Heart right ventricle (tissue), 16 donors: Measurements from ENCODE around the gene CLHC1. TPM values are rescaled to one million over a fixed set of nuclear protein-coding genes. Genes with fewer than 3 reads are reported as not detected.

Experiments used
- ATAC-seq, 8 donors: fragments of 200-7000 bp; cut with Tn5 transposase; one replicate each; pipeline ENCODE4 v1.9.1; 2020; ENCODE audit warnings: mild to moderate bottlenecking in 8 of 8, moderate library complexity in 8 of 8, moderate number of reproducible peaks in 1 of 8
- DNase-seq, 2 donors: peaks; one replicate each; pipeline ENCODE4 v3.0.0-alpha.2; 2020
- H3K27ac ChIP-seq, 10 donors: fragments of 200-600 bp; sonication (generic) in 2 of 10; one replicate each; pipeline versions ENCODE4 v1.5.0 to v1.8.0; 2020 to 2022; ENCODE audit warnings: mild to moderate bottlenecking in 3 of 10
- H3K27me3 ChIP-seq, 7 donors: fragments of 200-600 bp; one replicate each; pipeline ENCODE4 v1.8.0; 2021 to 2022; ENCODE audit warnings: mild to moderate bottlenecking in 2 of 7
- H3K36me3 ChIP-seq, 9 donors: fragments of 200-600 bp; sonication (generic) in 1 of 9; one replicate each; pipeline versions ENCODE4 v1.5.0 to v1.8.0; 2020 to 2022; ENCODE audit warnings: mild to moderate bottlenecking in 2 of 9
- H3K4me1 ChIP-seq, 9 donors: fragments of 200-600 bp; sonication (generic) in 1 of 9; one replicate each; pipeline versions ENCODE4 v1.5.0 to v1.8.0; 2020 to 2022; ENCODE audit warnings: mild to moderate bottlenecking in 4 of 9
- H3K4me3 ChIP-seq, 10 donors: fragments of 200-600 bp; sonication (generic) in 2 of 10; one replicate each; pipeline versions ENCODE4 v1.5.0 to v1.8.0; 2020 to 2022; ENCODE audit warnings: mild to moderate bottlenecking in 7 of 10, moderate library complexity in 2 of 10
- H3K9me3 ChIP-seq, 11 donors: fragments of 200-600 bp in 10 of 11; sonication (generic) in 2 of 11; one replicate each; pipeline versions ENCODE4 v1.5.0 to v1.8.0; 2013 to 2022; ENCODE audit warnings: mild to moderate bottlenecking in 2 of 11, control low read depth in 1 of 11, moderate library complexity in 1 of 11
- WGBS, 2 donors: extraction: QIAGEN DNeasy Blood & Tissue Kit; methylation state at CpG; one replicate each; pipeline ENCODE4 v1.1.7; 2013; ENCODE audit warnings: inconsistent platforms in 1 of 2; 5-methylcytosine and 5-hydroxymethylcytosine counted together
- intact Hi-C, 10 donors: fragments of 100-400 bp; cut with DNase I; formaldehyde crosslinking; loops; one replicate each; pipeline versions ENCODE4 v1.11.1 to v1.14.2; 2022
- polyA plus RNA-seq, 2 donors: library from polyadenylated mRNA; stranded (reverse); fragments of 200-250 nt; gene quantifications; one replicate each; pipeline ENCODE4 v1.2.3, GENCODE V29; 2013
- total RNA-seq, 10 donors: library from RNA; stranded (reverse); fragmentation: NEBNext Ultra II Directional in 3 of 10; extraction: Animal tissue kit (Norgen Biotek cat#: 25700) in 3 of 10; gene quantifications; one replicate each; pipeline versions ENCODE4 v1.2.1 to v1.2.4, GENCODE V29; 2021 to 2023
- TF ChIP-seq, protein P1 (sequence below), 9 donors: fragments of 200-600 bp; sonication (generic) in 2 of 9; IDR thresholded peaks; one replicate each; pipeline versions ENCODE4 v1.5.0 to v1.8.0; 2021 to 2022; ENCODE audit warnings: antibody characterized with exemption in 9 of 9, mild to moderate bottlenecking in 5 of 9, moderate library complexity in 1 of 9
- donor health status: Arrhythmogenic right ventricular cardiomyopathy.
- donor health status: ischemic (EF 13 %, LVEDD 7.1; RV severe dilation, severe dysfunction).
- donor health status: healthy with polysubstance abuse.
- donor health status: DM: no; HTN: yes; CAD: no.
- donor health status: DM: no; HTN: no; CAD: no.
- donor health status: ischemic (EF 25% LVEDD 6.9; RV normal size, moderate dysfunction).
- donor health status: ischemic (EF 25% LVEDD 5.7; RV mildly dilated, moderate dysfunction).
- donor health status: healthy.
- donor health status: DM: yes; HTN: yes; CAD: no.
- donor health status: Ischemic cardiomyopathy.
- donor health status: ischemic (EF 35%, LVEDD 5.7; RV mildly dilated, moderate dysfunction).
- donor health status: nonischemic (EF 11% LVEDD 7.7; RV severe dilation, severe dysfunction).
- donor health status: DM: yes; HTN: yes; CAD: no.
- donor health status: PGD.
- donor health status: ischemic (EF 29% LVEDD 5.4; RV normal size, mild dysfunction).
- donor health status: nonischemic (EF 23%, LVEDD 6.1; RV moderate dilation, normal function).

The CLHC1 gene
- total and polyA plus RNA-seq, 12 donors = 1.7 to 9.7 (median 6.3) TPM

DNA sequence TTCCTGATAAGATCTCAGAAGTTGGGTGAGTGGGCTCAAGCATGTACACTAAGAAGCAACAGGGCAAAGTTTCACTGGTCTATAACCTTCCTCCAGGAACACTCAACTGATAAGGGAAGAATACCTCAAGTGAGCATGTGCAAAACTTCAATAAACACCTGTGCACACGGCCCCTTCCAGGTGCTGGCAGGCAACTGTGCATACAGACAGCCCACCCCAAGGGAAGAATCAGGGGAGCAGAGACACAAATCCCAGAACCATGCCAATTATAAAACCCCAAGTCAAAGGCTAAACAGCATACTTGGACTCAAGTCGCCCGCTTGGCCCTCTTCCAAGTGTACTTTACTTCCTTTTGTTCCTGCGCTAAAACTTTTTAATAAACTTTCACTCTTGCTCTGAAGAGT is 96.0 kb downstream of the CLHC1 start:
- H3K27ac ChIP-seq = peak overlapping the region in 1 of 10 donors; percentile 84
- no peaks in the 10 kb centered on the region for H3K9me3 ChIP-seq
- H3K36me3 ChIP-seq = no peaks in the 10 kb centered on the region
- H3K27me3 ChIP-seq = no peaks in the 10 kb centered on the region
- H3K4me3 ChIP-seq = no peak overlapping the region
- ATAC-seq = no peak
- no peak for DNase-seq
- TF ChIP-seq, protein P1, sequence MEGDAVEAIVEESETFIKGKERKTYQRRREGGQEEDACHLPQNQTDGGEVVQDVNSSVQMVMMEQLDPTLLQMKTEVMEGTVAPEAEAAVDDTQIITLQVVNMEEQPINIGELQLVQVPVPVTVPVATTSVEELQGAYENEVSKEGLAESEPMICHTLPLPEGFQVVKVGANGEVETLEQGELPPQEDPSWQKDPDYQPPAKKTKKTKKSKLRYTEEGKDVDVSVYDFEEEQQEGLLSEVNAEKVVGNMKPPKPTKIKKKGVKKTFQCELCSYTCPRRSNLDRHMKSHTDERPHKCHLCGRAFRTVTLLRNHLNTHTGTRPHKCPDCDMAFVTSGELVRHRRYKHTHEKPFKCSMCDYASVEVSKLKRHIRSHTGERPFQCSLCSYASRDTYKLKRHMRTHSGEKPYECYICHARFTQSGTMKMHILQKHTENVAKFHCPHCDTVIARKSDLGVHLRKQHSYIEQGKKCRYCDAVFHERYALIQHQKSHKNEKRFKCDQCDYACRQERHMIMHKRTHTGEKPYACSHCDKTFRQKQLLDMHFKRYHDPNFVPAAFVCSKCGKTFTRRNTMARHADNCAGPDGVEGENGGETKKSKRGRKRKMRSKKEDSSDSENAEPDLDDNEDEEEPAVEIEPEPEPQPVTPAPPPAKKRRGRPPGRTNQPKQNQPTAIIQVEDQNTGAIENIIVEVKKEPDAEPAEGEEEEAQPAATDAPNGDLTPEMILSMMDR (IDR thresholded peaks at IDR 0.05) = no peak
- intact Hi-C loops = no loop called here
- H3K4me1 ChIP-seq = peaks cover 0 to 50% (median 6%) of the 10 kb centered on the region in 9 donors
- WGBS, 2 donors = 78 to 82% methylated on average over 4 of the region's 4 CpGs

DNA sequence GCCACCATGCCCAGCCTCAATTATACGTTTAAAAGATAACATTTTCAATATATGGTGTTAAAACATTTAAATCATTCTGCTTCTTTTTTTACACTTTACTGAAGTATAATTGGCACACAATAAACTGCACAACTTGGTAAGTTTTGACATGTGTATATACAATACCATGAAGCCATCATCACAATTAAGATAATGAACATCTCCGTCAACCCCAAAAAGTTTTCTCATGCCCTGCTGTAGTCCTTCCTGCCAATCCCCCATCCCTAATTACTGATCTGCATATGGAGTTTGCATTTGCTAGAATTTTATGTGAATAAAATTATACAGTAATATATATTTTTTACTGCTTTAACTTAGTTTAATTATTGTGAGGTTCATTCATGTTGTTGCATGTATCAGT is 96.6 kb downstream of the CLHC1 start:
- Histone ChIP-seq H3K36me3 (no peaks in the 10 kb centered on the region), H3K9me3 (no peaks in the 10 kb centered on the region), H3K4me3 (no peak overlapping the region), H3K27ac (peak overlapping the region in 1 of 10 donors; percentile 88), H3K4me1 (peaks cover 0 to 50% (median 6%) of the 10 kb centered on the region in 9 donors), H3K27me3 (no peaks in the 10 kb centered on the region)
- intact Hi-C loops = no loop called here
- ATAC-seq = no peak
- TF ChIP-seq, protein P1 (IDR thresholded peaks at IDR 0.05) = no peak
- WGBS, 2 donors = 50 to 100% methylated on average over 2 of the region's 2 CpGs
- no peak for DNase-seq

DNA sequence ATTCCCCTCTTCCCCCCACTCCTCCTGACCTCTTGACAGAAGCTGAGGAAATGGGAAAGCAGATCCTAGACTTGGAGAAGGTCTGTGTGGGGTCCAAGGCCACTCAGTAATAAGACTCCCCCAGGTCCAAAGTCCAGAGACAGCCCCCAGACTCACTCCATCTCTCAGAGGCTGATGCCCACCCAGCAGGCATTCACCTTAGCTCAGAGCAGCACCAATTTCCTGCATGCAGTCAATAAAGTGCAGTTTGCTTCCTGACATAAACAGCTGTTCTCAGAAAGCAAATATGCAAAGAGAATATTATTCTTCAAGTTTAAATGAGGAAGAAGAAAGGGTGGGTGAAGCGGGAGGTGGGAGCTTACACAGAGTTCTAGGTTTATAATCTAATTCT is 97.8 kb downstream of the CLHC1 start:
- Histone ChIP-seq H3K27me3 (no peaks in the 10 kb centered on the region), H3K27ac (peak overlapping the region in 7 of 10 donors; percentile 55 to 88 (median 63)), H3K36me3 (no peaks in the 10 kb centered on the region), H3K4me3 (peak overlapping the region in 6 of 10 donors; percentile 32 to 50 (median 44)), H3K9me3 (no peaks in the 10 kb centered on the region), H3K4me1 (peaks cover 0 to 50% (median 6%) of the 10 kb centered on the region in 9 donors)
- DNase-seq = no peak
- TF ChIP-seq, protein P1 (IDR thresholded peaks at IDR 0.05) = no peak
- intact Hi-C loops = no loop called here
- 72 to 91% methylated on average over 1 of the region's 1 CpG for whole genome bisulfite sequencing, 2 donors
- ATAC-seq = no peak

DNA sequence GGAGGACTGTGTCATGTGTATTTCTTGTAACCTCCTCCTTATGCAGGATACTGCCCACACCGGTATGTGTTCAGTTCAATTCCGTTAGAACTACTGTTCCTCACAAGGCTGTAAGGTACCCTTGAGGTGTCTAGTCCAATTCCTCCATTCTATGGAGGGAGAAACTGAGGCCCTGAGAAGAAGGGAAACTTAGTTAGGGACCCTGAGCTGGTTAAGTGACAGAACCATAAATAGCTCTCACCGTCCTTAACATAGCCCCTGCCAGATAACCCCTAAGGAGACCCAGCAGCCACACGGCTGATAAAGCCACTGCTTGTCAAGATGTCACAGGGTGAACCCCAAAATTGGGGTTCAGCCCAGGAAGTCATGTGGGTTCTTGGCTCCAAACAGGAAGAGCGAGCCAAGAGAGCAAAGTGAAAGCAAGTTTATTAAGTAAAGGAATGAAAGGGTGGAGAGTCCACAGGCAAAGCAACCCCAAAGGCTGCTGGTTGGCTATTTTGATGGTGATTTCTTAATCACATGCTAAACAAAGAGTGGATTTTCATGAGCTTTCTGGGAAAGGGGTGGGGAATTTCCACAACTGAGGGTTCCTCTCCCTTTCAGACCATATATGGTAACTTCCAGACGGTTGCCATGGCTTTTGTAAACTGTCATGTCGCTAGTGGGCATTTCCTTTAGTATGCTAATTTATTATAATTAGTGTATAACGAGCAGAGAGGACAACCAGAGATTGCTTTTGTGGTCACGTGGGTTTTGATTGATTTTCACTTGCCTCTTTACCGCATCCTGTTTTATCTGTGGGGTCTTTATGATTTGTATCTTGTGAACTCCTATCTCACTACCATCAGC is 98.4 kb downstream of the CLHC1 start:
- peak overlapping the region in 7 of 10 donors; percentile 21 to 50 (median 42) for H3K4me3 ChIP-seq
- intact Hi-C loops = no loop called here
- peak in 1 of 2 donors; percentile 63 for DNase-seq
- H3K36me3 ChIP-seq = no peaks in the 10 kb centered on the region
- H3K9me3 ChIP-seq = no peaks in the 10 kb centered on the region
- TF ChIP-seq, protein P1 (IDR thresholded peaks at IDR 0.05) = no peak
- ATAC-seq = peak; percentile 66 to 90 (median 76)
- H3K27me3 ChIP-seq = no peaks in the 10 kb centered on the region
- WGBS, 2 donors = 38 to 46% methylated on average over 10 of the region's 10 CpGs
- H3K27ac ChIP-seq = peak overlapping the region in 9 of 10 donors; percentile 25 to 88 (median 59)
- H3K4me1 ChIP-seq = peaks cover 0 to 49% (median 6%) of the 10 kb centered on the region in 9 donors
